ENCODE results near the gene CROCC.
"Not testable (repeated sequence)": the region's sequence is repeated elsewhere in the genome, so short reads cannot be mapped to it uniquely, and the experiment has no call there.

DNA sequence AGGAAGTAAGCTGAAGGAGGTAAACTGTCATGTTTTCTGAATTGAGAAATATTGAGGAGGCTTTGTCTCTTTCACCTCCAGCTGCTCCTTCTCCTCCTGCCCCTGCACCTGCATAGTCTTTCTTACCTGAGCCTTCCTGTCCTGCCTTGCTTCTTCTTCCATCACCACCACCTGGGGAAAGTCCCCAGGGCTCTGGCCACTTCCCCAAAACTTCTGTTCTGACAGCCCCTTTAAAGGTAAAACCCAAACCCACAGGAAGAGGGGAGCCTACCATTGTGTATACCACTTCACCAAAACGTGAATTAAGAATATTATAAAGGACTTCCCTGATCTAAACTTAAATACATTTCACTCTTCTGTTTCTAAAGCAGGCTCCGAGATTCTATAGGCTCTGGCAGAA is 20.4 kb upstream of the CROCC start:
- TF ChIP-seq, protein P1, sequence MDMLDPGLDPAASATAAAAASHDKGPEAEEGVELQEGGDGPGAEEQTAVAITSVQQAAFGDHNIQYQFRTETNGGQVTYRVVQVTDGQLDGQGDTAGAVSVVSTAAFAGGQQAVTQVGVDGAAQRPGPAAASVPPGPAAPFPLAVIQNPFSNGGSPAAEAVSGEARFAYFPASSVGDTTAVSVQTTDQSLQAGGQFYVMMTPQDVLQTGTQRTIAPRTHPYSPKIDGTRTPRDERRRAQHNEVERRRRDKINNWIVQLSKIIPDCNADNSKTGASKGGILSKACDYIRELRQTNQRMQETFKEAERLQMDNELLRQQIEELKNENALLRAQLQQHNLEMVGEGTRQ (IDR thresholded peaks at IDR 0.05): not testable (repeated sequence)
- TF ChIP-seq, protein P2, sequence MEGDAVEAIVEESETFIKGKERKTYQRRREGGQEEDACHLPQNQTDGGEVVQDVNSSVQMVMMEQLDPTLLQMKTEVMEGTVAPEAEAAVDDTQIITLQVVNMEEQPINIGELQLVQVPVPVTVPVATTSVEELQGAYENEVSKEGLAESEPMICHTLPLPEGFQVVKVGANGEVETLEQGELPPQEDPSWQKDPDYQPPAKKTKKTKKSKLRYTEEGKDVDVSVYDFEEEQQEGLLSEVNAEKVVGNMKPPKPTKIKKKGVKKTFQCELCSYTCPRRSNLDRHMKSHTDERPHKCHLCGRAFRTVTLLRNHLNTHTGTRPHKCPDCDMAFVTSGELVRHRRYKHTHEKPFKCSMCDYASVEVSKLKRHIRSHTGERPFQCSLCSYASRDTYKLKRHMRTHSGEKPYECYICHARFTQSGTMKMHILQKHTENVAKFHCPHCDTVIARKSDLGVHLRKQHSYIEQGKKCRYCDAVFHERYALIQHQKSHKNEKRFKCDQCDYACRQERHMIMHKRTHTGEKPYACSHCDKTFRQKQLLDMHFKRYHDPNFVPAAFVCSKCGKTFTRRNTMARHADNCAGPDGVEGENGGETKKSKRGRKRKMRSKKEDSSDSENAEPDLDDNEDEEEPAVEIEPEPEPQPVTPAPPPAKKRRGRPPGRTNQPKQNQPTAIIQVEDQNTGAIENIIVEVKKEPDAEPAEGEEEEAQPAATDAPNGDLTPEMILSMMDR (IDR thresholded peaks at IDR 0.05): not testable (repeated sequence)
